ENCODE results near the gene SLC66A2. TPM values are rescaled to one million over a fixed set of nuclear protein-coding genes. Genes with fewer than 3 reads are reported as not detected.
A peak's percentile ranks its signal among the peaks of the same experiment; 100 is the strongest.

SLC66A2 gene
- total and polyA plus RNA-seq, 8 donors, result 18.1 to 148 (median 24.4) TPM

GRCh38 chr18:79902640-79903039 is 48.8 kb downstream of the SLC66A2 start:
- H3K27me3 ChIP-seq, result no peaks in the 10 kb centered on the region
- peaks cover 14 to 49% (median 23%) of the 10 kb centered on the region in 4 donors for H3K9me3 ChIP-seq
- 93 to 97% (median 97%) methylated on average over 6 to 20 of the region's 20 CpGs for WGBS, 5 donors
- TF ChIP-seq POLR2A (IDR thresholded peaks at IDR 0.05) (no peak), POLR2AphosphoS5 (IDR thresholded peaks at IDR 0.05) (no peak), CTCF (IDR thresholded peaks at IDR 0.05) (no peak), EP300 (IDR thresholded peaks at IDR 0.05) (no peak)
- DNase-seq, result no peak
- no peak overlapping the region for H3K4me3 ChIP-seq
- H3K4me1 ChIP-seq, result no peaks in the 10 kb centered on the region
- no peak overlapping the region for H3K27ac ChIP-seq
- H3K36me3 ChIP-seq, result peaks cover 16 to 43% (median 30%) of the 10 kb centered on the region in 4 donors
- intact Hi-C loops (cut with DNase I; ENCODE audit: low total_unique reads), result no loop called here

DNA sequence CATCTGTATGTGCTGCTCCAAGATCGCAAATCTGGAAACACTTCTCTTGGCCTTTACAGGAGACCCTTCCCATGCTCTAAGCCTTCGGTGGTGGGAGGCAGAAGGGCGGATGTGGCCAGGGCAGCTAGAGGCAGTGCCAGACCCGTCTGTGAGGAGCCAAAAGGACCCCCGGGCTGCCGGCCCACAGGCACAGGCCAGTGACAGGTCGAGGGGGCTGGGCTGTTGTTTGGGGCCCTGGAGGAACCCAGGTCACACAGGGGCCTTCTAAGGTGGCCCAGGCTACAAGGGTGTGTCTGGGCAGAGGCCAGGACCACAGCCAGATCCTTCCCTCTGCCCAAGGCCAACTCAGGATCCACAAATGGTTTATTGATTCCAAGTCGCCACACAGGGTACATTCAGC is 49.4 kb downstream of the SLC66A2 start:
- peaks cover 15 to 55% (median 28%) of the 10 kb centered on the region in 4 donors for H3K9me3 ChIP-seq
- no peak for DNase-seq
- intact Hi-C loops (cut with DNase I; ENCODE audit: low total_unique reads), result no loop called here
- H3K27ac ChIP-seq, result no peak overlapping the region
- no peak for TF ChIP-seq EP300 (IDR thresholded peaks at IDR 0.05)
- TF ChIP-seq POLR2A (IDR thresholded peaks at IDR 0.05), result no peak
- peaks cover 16 to 40% (median 30%) of the 10 kb centered on the region in 4 donors for H3K36me3 ChIP-seq
- 86 to 100% (median 94%) methylated on average over 5 to 8 of the region's 8 CpGs for WGBS, 5 donors
- H3K27me3 ChIP-seq, result no peaks in the 10 kb centered on the region
- H3K4me1 ChIP-seq, result no peaks in the 10 kb centered on the region
- no peak overlapping the region for H3K4me3 ChIP-seq

DNA sequence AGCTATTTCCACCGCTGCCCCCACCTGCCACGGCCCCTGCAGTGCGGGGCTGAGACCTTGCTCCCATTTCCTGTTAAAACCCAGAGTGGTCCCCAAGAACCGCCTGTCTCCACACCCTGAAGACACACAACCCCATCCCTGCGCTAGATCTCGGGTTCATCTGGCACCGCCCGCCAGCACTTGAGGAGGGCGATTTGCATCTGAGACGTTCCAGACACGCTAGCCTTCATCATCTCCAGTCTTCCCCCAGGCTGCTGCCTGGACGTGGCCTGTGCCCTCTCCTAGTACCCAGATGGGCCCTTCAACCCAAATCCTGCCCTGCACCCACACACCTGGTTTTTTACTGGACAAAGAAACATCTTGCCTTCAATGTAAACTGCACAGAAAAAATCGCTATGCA is 49.8 kb downstream of the SLC66A2 start:
- H3K27me3 ChIP-seq, result no peaks in the 10 kb centered on the region
- 87 to 96% (median 96%) methylated on average over 13 of the region's 13 CpGs for WGBS, 5 donors
- H3K36me3 ChIP-seq, result peaks cover 16 to 40% (median 30%) of the 10 kb centered on the region in 4 donors
- peak in 1 of 2 donors; percentile 2 for DNase-seq
- no peak overlapping the region for H3K4me3 ChIP-seq
- H3K4me1 ChIP-seq, result no peaks in the 10 kb centered on the region
- TF ChIP-seq EP300 (IDR thresholded peaks at IDR 0.05) (no peak), POLR2AphosphoS5 (IDR thresholded peaks at IDR 0.05) (no peak), CTCF (IDR thresholded peaks at IDR 0.05) (no peak), POLR2A (IDR thresholded peaks at IDR 0.05) (no peak)
- intact Hi-C loops (cut with DNase I; ENCODE audit: low total_unique reads), result no loop called here
- no peak overlapping the region for H3K27ac ChIP-seq
- H3K9me3 ChIP-seq, result peaks cover 18 to 59% (median 32%) of the 10 kb centered on the region in 4 donors

GRCh38 chr18:79900610-79901570 is 50.6 kb downstream of the SLC66A2 start:
- peaks cover 16 to 40% (median 30%) of the 10 kb centered on the region in 4 donors for H3K36me3 ChIP-seq
- no peaks in the 10 kb centered on the region for H3K27me3 ChIP-seq
- intact Hi-C loops (cut with DNase I; ENCODE audit: low total_unique reads), result no loop called here
- H3K9me3 ChIP-seq, result peaks cover 25 to 67% (median 39%) of the 10 kb centered on the region in 4 donors
- no peak overlapping the region for H3K27ac ChIP-seq
- peak in 1 of 2 donors; percentile 1 for DNase-seq
- no peak overlapping the region for H3K4me3 ChIP-seq
- TF ChIP-seq CTCF (IDR thresholded peaks at IDR 0.05) (no peak), POLR2AphosphoS5 (IDR thresholded peaks at IDR 0.05) (no peak), EP300 (IDR thresholded peaks at IDR 0.05) (no peak), POLR2A (IDR thresholded peaks at IDR 0.05) (no peak)
- 91 to 96% (median 94%) methylated on average over 20 to 28 of the region's 28 CpGs for whole genome bisulfite sequencing, 5 donors
- no peaks in the 10 kb centered on the region for H3K4me1 ChIP-seq

Measured in stomach (tissue), 9 donors.